Right lobe of liver (tissue), 6 donors: ENCODE data around the gene TGOLN2. TPM values are rescaled to one million over a fixed set of nuclear protein-coding genes. Genes with fewer than 3 reads are reported as not detected.
A peak's percentile ranks its signal among the peaks of the same experiment; 100 is the strongest.
"Not testable (repeated sequence)": the region's sequence is repeated elsewhere in the genome, so short reads cannot be mapped to it uniquely, and the experiment has no call there.

Source experiments
- ATAC-seq, 4 donors: fragments of 200-7000 bp; cut with Tn5 transposase; one replicate each; pipeline ENCODE4 v1.9.1; 2020; ENCODE audit warnings: mild to moderate bottlenecking in 4 of 4, moderate library complexity in 4 of 4
- DNase-seq, 3 donors: peaks; one replicate each; pipeline ENCODE4 v3.0.0-alpha.2; 2020
- H3K27ac ChIP-seq, 3 donors: fragments of 200-600 bp; one replicate each; pipeline ENCODE4 v1.8.0; 2022
- H3K27me3 ChIP-seq, 2 donors: fragments of 200-600 bp; one replicate each; pipeline ENCODE4 v1.8.0; 2022
- H3K36me3 ChIP-seq, 4 donors: fragments of 200-600 bp; sonication (generic) in 1 of 4; one replicate each; pipeline versions ENCODE4 v1.5.1 to v1.8.0; 2017 to 2022; ENCODE audit warnings: control low read depth in 1 of 4
- H3K4me1 ChIP-seq, 4 donors: fragments of 200-600 bp; sonication (generic) in 1 of 4; one replicate each; pipeline versions ENCODE4 v1.5.1 to v1.8.0; 2017 to 2022; ENCODE audit warnings: control low read depth in 1 of 4
- H3K4me3 ChIP-seq, 3 donors: fragments of 200-600 bp; one replicate each; pipeline ENCODE4 v1.8.0; 2022
- H3K9me3 ChIP-seq, 4 donors: fragments of 200-600 bp; sonication (generic) in 1 of 4; one replicate each; pipeline versions ENCODE4 v1.5.1 to v1.8.0; 2017 to 2022; ENCODE audit warnings: control low read depth in 1 of 4
- CTCF ChIP-seq, 4 donors: fragments of 200-600 bp in 3 of 4; fragments of 450-650 bp in 1 of 4; IDR thresholded peaks; one replicate each; pipeline versions ENCODE4 v1.5.1 to v1.8.0; 2016 to 2022; ENCODE audit warnings: antibody characterized with exemption in 4 of 4, mild to moderate bottlenecking in 2 of 4
- POLR2A ChIP-seq: fragments of 450-650 bp; IDR thresholded peaks from one replicate; pipeline ENCODE4 v1.6.1; 2017; ENCODE audit warnings: antibody characterized with exemption, mild to moderate bottlenecking
- WGBS: methylation state at CpG from one replicate; pipeline ENCODE4 v1.1.6; 2018; ENCODE audit warnings: low coverage, low lambda C conversion rate; ENCODE audit not compliant: insufficient coverage; ENCODE audit errors: missing lambda C conversion rate; 5-methylcytosine and 5-hydroxymethylcytosine counted together
- intact Hi-C, 2 donors: fragments of 100-400 bp; cut with DNase I; formaldehyde crosslinking; loops; one replicate each; pipeline versions ENCODE4 v1.11.2 to v1.14.1; 2022
- total RNA-seq, 6 experiments: library from RNA; depleted of rRNA in 2 of 6; stranded (reverse); fragments of >200 nt in 2 of 6; fragmentation: NEBNext Ultra II Directional in 3 of 6; extraction: Animal tissue kit (Norgen Biotek cat#: 25700) in 3 of 6; gene quantifications; one replicate each; pipeline versions ENCODE4 v1.1.0 to v1.2.4, GENCODE V29; 2016 to 2023
- donor health status: DM: no; HTN: yes; CAD: no.
- donor health status: DM: no; HTN: no; CAD: no.
- donor health status: DM: no; HTN: no; CAD: no.
- donor health status: DM: no; HTN: yes; CAD: no.
- donor health status: DM: no; HTN: yes; CAD: no.

The TGOLN2 gene
- total RNA-seq, 6 experiments from 2014 or later, result 85.7 to 153 (median 121) TPM

DNA sequence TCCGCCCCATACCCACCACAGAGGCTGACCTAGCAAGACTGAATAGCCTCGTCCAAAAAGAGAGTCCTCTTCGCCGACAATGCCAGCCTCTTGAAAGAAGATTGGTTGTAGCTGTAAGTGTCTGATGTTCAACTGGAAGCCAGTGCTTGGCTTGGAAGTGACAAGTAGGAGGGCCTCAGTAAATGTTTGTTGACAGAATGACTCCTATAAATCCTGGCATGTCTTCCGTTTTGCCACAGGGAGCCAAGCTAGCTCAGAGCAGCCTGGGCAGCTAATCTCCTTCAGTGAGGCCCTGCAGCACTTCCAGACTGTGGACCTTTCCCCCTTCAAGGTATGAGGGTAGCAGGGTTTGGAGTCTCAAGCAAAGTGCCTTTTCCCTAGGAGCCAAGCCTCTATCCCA, 41.7 kb upstream of the TGOLN2 start:
- 100% methylated on average over 1 of the region's 5 CpGs for WGBS
- H3K4me3 ChIP-seq, result no peak overlapping the region
- DNase-seq (no peak), ATAC-seq (peak in 1 of 4 donors; percentile 36)
- H3K4me1 ChIP-seq, result peaks cover 0 to 14% (median 3%) of the 10 kb centered on the region in 4 donors
- intact Hi-C loops, result no loop called here
- TF ChIP-seq CTCF (IDR thresholded peaks at IDR 0.05), result no peak
- no peak for TF ChIP-seq POLR2A
- H3K36me3 ChIP-seq, result no peaks in the 10 kb centered on the region
- no peaks in the 10 kb centered on the region for H3K27me3 ChIP-seq
- no peaks in the 10 kb centered on the region for H3K9me3 ChIP-seq
- no peak overlapping the region for H3K27ac ChIP-seq

GRCh38 chr2:85368921-85369320, 41.1 kb upstream of the TGOLN2 start:
- no peak overlapping the region for H3K4me3 ChIP-seq
- TF ChIP-seq POLR2A (no peak), CTCF (IDR thresholded peaks at IDR 0.05) (no peak)
- H3K4me1 ChIP-seq, result peaks cover 0 to 14% (median 3%) of the 10 kb centered on the region in 4 donors
- DNase-seq (no peak), ATAC-seq (no peak)
- H3K27ac ChIP-seq, result no peak overlapping the region
- intact Hi-C loops, result no loop called here
- H3K9me3 ChIP-seq, result no peaks in the 10 kb centered on the region
- H3K36me3 ChIP-seq, result no peaks in the 10 kb centered on the region
- no peaks in the 10 kb centered on the region for H3K27me3 ChIP-seq

DNA sequence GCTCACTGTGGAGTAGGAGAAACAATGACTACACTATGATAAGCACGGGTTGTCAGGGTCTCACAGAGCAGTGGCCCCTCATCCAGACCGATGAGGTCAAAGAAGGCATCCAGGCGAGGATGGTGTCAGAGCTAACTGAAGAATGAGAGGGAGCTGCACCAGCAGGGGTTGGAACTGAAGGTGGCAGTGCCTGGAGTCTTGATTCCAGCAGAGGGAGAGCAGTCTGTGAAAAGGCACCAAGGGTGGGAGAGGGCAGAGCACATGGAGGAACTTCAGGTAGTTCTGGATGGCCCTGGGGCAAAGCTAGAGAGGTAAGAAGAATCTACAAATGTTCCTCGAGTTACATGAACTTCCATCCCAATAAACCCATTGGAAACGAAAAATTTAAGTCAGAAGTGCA, 39.4 kb upstream of the TGOLN2 start:
- H3K36me3 ChIP-seq, result peaks cover 0 to 4% (median under 1%) of the 10 kb centered on the region in 4 donors
- intact Hi-C loops, result no loop called here
- no peaks in the 10 kb centered on the region for H3K9me3 ChIP-seq
- no peak for TF ChIP-seq POLR2A
- TF ChIP-seq CTCF (IDR thresholded peaks at IDR 0.05), result no peak
- H3K27ac ChIP-seq, result no peak overlapping the region
- no peak overlapping the region for H3K4me3 ChIP-seq
- ATAC-seq (no peak), DNase-seq (no peak)
- H3K4me1 ChIP-seq, result peaks cover 0 to 14% (median 3%) of the 10 kb centered on the region in 4 donors
- WGBS, result 81% methylated on average over 5 of the region's 5 CpGs
- H3K27me3 ChIP-seq, result no peaks in the 10 kb centered on the region

DNA sequence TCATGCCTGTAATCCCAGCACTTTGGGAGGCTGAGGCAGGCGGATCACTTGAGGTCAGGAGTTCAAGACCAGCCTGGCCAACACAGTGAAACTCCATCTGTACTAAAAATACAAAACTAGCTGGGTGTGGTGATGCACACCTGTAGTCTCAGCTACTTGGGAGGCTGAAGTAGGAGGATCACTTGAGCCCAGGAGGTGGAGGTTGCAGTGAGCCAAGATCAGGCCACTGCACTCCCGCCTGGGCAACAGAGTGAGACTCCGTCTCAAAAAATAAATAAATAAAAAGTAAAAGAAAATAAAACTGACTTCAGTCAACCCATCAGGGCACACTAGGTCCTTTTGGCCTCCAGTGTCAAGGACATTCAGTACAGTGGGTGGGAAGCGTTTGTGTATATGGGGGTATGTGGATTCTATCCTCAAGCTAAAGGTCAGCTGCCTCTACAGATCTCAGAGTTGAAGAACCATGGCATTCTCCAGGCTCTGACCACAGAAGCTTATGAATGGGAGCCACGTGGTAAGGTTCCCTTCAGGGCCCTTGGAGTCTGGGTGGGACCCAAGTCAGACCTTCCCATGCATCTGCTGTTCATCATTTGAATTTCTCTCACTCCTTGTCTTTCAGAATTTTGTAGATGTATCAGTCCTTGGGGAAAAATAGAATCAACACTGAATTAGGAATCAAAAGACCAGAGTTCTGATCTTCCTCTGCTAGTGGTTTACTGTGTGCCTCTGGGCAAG, 35.0 kb upstream of the TGOLN2 start:
- H3K27ac ChIP-seq, H3K36me3 ChIP-seq, DNase-seq, H3K27me3 ChIP-seq, ATAC-seq, H3K4me3 ChIP-seq, H3K9me3 ChIP-seq, intact Hi-C loops: not testable (repeated sequence)
- H3K4me1 ChIP-seq, result peaks cover 0 to 14% (median 3%) of the 10 kb centered on the region in 4 donors
- WGBS, result 86% methylated on average over 5 of the region's 5 CpGs

DNA sequence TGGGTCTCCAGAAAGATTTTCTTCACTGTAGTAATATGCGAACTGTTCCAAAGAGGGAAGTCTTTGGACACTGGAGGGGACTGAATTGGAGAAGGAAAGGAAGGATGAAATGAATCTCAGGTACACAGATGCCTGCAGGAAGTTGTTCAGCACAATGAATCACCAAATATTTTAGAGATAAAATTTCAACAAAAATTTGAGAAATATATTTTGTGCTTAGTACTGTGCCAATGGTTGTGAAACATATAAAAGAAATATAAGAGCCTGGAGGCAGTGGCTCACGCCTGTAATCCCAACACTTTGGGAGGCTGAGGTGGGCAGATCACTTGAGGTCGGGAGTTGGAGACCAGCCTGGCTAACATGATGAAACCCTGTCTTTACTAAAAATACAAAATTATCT, 29.9 kb upstream of the TGOLN2 start:
- DNase-seq (no peak), ATAC-seq (no peak)
- Histone ChIP-seq H3K4me1 (peaks cover 0 to 13% (median 3%) of the 10 kb centered on the region in 4 donors), H3K4me3 (no peak overlapping the region), H3K9me3 (no peaks in the 10 kb centered on the region), H3K27ac (no peak overlapping the region), H3K36me3 (peaks cover 0 to 11% (median under 1%) of the 10 kb centered on the region in 4 donors), H3K27me3 (no peaks in the 10 kb centered on the region)
- intact Hi-C loops, result no loop called here
- TF ChIP-seq POLR2A, result no peak
- TF ChIP-seq CTCF (IDR thresholded peaks at IDR 0.05), result no peak
- WGBS, result 90% methylated on average over 2 of the region's 3 CpGs
